PC-3 (cell line): ENCODE data around the gene RASA2. TPM values are rescaled to one million over a fixed set of nuclear protein-coding genes. Genes with fewer than 3 reads are reported as not detected.

ENCODE experiments used
- ATAC-seq: fragments of 200-7000 bp; cut with Tn5 transposase; 2 replicates; pipeline ENCODE4 v1.9.1; 2020; ENCODE audit warnings: mild to moderate bottlenecking, moderate library complexity
- BruUV-seq: library from RNA; stranded (reverse); fragments of 400-500 nt; replicated peaks from 2 replicates; lab custom pipeline; 2021; lab: Mats Ljungman, UMichigan
- CTCF ChIA-PET: fragments of 300-600 bp; sonication (Branson Sonifier 250); formaldehyde crosslinking; loops from one replicate; lab custom pipeline; 2022; ENCODE audit warnings: antibody characterized with exemption; lab: Charles Lee
- POLR2A ChIA-PET: fragments of 300-600 bp; sonication (Branson Sonifier 250); formaldehyde crosslinking; loops from one replicate; lab custom pipeline; 2022; ENCODE audit warnings: antibody characterized with exemption; ENCODE audit not compliant: unreplicated experiment; lab: Charles Lee
- DNase-seq: peaks from one replicate; pipeline ENCODE4 v3.0.0-alpha.2; 2015
- H2AFZ ChIP-seq: fragments of 300-600 bp; sonication (generic); 2 replicates; pipeline ENCODE4 v1.6.0; 2016; ENCODE audit warnings: antibody characterized with exemption, low read length
- H3F3A ChIP-seq: fragments of 300-600 bp; sonication (generic); one replicate; pipeline ENCODE4 v1.6.0; 2017; ENCODE audit warnings: antibody characterized with exemption, low read length, control low read depth, mild to moderate bottlenecking; ENCODE audit not compliant: unreplicated experiment
- H3K27ac ChIP-seq: fragments of 300-600 bp; sonication (generic); 2 replicates; pipeline ENCODE4 v1.5.1; 2016; ENCODE audit warnings: mild to moderate bottlenecking, low read length
- H3K27me3 ChIP-seq: fragments of 300-600 bp; sonication (generic); 2 replicates; pipeline ENCODE4 v1.6.1; 2016; ENCODE audit warnings: low read length, mixed read lengths
- H3K36me3 ChIP-seq: fragments of 300-600 bp; sonication (generic); 2 replicates; pipeline ENCODE4 v1.6.1; 2016; ENCODE audit warnings: low read depth, mixed run types, low read length, mixed read lengths
- H3K4me1 ChIP-seq: fragments of 300-600 bp; sonication (generic); 2 replicates; pipeline ENCODE4 v1.5.1; 2016; ENCODE audit warnings: low read length; ENCODE audit not compliant: insufficient read depth
- H3K4me2 ChIP-seq: fragments of 300-600 bp; sonication (generic); 2 replicates; pipeline ENCODE4 v1.6.0; 2016; ENCODE audit warnings: low read length
- H3K4me3 ChIP-seq: fragments of 300-600 bp; sonication (generic); 2 replicates; pipeline ENCODE4 v1.5.1; 2016; ENCODE audit warnings: mild to moderate bottlenecking, low read length, mixed read lengths
- H3K79me2 ChIP-seq: fragments of 300-600 bp; sonication (generic); 2 replicates; pipeline ENCODE4 v1.6.1; 2017; ENCODE audit warnings: low read length, mixed read lengths
- H3K9ac ChIP-seq: fragments of 300-600 bp; sonication (generic); 2 replicates; pipeline ENCODE4 v1.6.0; 2016; ENCODE audit warnings: mild to moderate bottlenecking, low read length
- H3K9me2 ChIP-seq: fragments of 300-600 bp; sonication (generic); replicated peaks from 2 replicates; pipeline ENCODE4 v1.6.1; 2016; ENCODE audit warnings: mixed run types, low read length, mixed read lengths
- H3K9me3 ChIP-seq: fragments of 300-600 bp; sonication (generic); 2 replicates; pipeline ENCODE4 v1.6.1; 2016; ENCODE audit warnings: low read length, mixed read lengths
- H4K20me1 ChIP-seq: fragments of 300-600 bp; sonication (generic); 2 replicates; pipeline ENCODE4 v1.6.1; 2016; ENCODE audit warnings: low read length, mixed read lengths
- CTCF ChIP-seq: fragments of 300-600 bp; sonication (generic); conservative IDR thresholded peaks from 2 replicates; pipeline ENCODE4 v1.5.1; 2017; ENCODE audit warnings: antibody characterized with exemption, low read depth, mild to moderate bottlenecking, low read length
- EZH2 ChIP-seq: fragments of 300-600 bp; sonication (generic); IDR thresholded peaks from one replicate; pipeline ENCODE4 v1.6.1; 2017; ENCODE audit warnings: antibody characterized with exemption, mild to moderate bottlenecking, low read length; ENCODE audit not compliant: unreplicated experiment
- EZH2phosphoT487 ChIP-seq: fragments of 300-600 bp; sonication (generic); IDR thresholded peaks from 2 replicates; pipeline ENCODE4 v1.6.1; 2018; ENCODE audit warnings: mild to moderate bottlenecking, antibody characterized with exemption, low read length, borderline replicate concordance
- intact Hi-C: fragments of 100-400 bp; cut with micrococcal nuclease; formaldehyde crosslinking; loops from 2 replicates; pipeline ENCODE4 v1.9.0; 2023
- total RNA-seq: library from RNA; depleted of rRNA; stranded (reverse); fragments of >200 nt; gene quantifications from 2 replicates; pipeline ENCODE4 v1.2.3, GENCODE V29; 2014

Gene RASA2
- total RNA-seq, 1 experiment from 2014 or later = 3.7 TPM

- H3K4me2 ChIP-seq = no peak overlapping the region
- no peak overlapping the region for H3K27ac ChIP-seq
- no peaks in the 10 kb centered on the region for H4K20me1 ChIP-seq
- ChIA-PET CTCF (no interaction called here), POLR2A (no interaction called here)
- TF ChIP-seq CTCF = no peak
- H3K36me3 ChIP-seq = no peaks in the 10 kb centered on the region
- H3K4me3 ChIP-seq = no peak overlapping the region
- no peaks in the 10 kb centered on the region for H3K79me2 ChIP-seq
- no peaks in the 10 kb centered on the region for H3K9me2 ChIP-seq
- peaks cover 20% of the 10 kb centered on the region for H3K4me1 ChIP-seq
- H3F3A ChIP-seq = no peaks in the 10 kb centered on the region
- H2AFZ ChIP-seq = no peak overlapping the region
- DNase-seq (no peak), ATAC-seq (no peak)
- no peaks in the 10 kb centered on the region for H3K9me3 ChIP-seq
- no TSS peak for BruUV-seq
- intact Hi-C loops = no loop called here
- no peak overlapping the region for H3K9ac ChIP-seq
- no peaks in the 10 kb centered on the region for H3K27me3 ChIP-seq
These were observed 30.6 kb upstream of the RASA2 start for GRCh38 chr3:141456301-141456625.

- DNase-seq = peak; percentile 30
- no peaks in the 10 kb centered on the region for H3K27me3 ChIP-seq
- ChIA-PET POLR2A (no interaction called here), CTCF (no interaction called here)
- no peaks in the 10 kb centered on the region for H3K9me2 ChIP-seq
- no peaks in the 10 kb centered on the region for H4K20me1 ChIP-seq
- no peaks in the 10 kb centered on the region for H3K79me2 ChIP-seq
- H3K9me3 ChIP-seq = no peaks in the 10 kb centered on the region
- TF ChIP-seq EZH2phosphoT487 = no peak
- no peak for TF ChIP-seq EZH2
- no peak for TF ChIP-seq CTCF
- H2AFZ ChIP-seq = no peak overlapping the region
- H3K36me3 ChIP-seq = no peaks in the 10 kb centered on the region
- peaks cover 20% of the 10 kb centered on the region for H3K4me1 ChIP-seq
- H3K9ac ChIP-seq = no peak overlapping the region
- no peak overlapping the region for H3K4me3 ChIP-seq
- intact Hi-C loops = no loop called here
- no peak for ATAC-seq
- H3F3A ChIP-seq = no peaks in the 10 kb centered on the region
- H3K4me2 ChIP-seq = no peak overlapping the region
- BruUV-seq = no TSS peak
- no peak overlapping the region for H3K27ac ChIP-seq
These were observed 29.1 kb upstream of the RASA2 start for GRCh38 chr3:141457624-141458236.

- Histone ChIP-seq H3K9ac (no peak overlapping the region), H2AFZ (no peak overlapping the region)
- TF ChIP-seq CTCF (no peak), EZH2phosphoT487 (no peak), EZH2 (no peak)
These were observed 27.8 kb upstream of the RASA2 start for GRCh38 chr3:141459008-141459407.

More at GRCh38 chr3:141459008-141459407, 27.8 kb upstream of the RASA2 start:
- Histone ChIP-seq H3K27me3 (no peaks in the 10 kb centered on the region), H3K9me2 (no peaks in the 10 kb centered on the region), H3K9me3 (no peaks in the 10 kb centered on the region), H3K4me3 (no peak overlapping the region), H3F3A (no peaks in the 10 kb centered on the region), H3K36me3 (no peaks in the 10 kb centered on the region), H3K4me2 (no peak overlapping the region), H3K27ac (no peak overlapping the region), H3K79me2 (no peaks in the 10 kb centered on the region), H3K4me1 (peaks cover 20% of the 10 kb centered on the region), H4K20me1 (no peaks in the 10 kb centered on the region)
- DNase-seq = no peak
- CTCF ChIA-PET = interaction anchor here (1.5 kb wide), 1 partner anchor 58 kb away, joined by 3 read pairs; no protein-coding TSS in a partner anchor
- BruUV-seq = no TSS peak
- intact Hi-C loops = no loop called here
- POLR2A ChIA-PET = no interaction called here
- no peak for ATAC-seq
